ENCODE results near the gene GLP2R. TPM values are rescaled to one million over a fixed set of nuclear protein-coding genes. Genes with fewer than 3 reads are reported as not detected.

The GLP2R gene
- total RNA-seq, 3 donors from 2014 or later = 2.0 to 4.2 (median 3.7) TPM

DNA sequence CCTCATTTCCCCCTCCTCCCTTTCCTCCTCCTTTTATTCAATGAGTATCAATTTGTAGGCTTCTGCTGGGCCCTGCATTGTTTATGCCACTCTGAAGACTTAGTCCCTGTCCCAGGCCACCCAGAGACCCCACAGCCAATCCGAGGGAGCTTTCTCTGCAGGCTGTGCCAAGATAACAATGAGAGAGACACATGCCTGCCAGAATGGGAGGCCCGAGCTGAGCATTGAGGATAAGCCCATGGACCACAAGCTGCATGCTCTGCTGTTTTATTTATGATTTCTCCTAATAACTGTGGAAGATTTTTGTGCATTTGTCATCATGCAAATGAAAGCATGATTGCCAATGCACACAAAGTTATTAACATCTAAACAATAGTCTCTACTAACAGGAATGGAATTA lies 76.4 kb downstream of the GLP2R start:
- H3K27me3 ChIP-seq = no peaks in the 10 kb centered on the region
- DNase-seq (ENCODE audit: low spot score in 2 of 2) = no peak
- no peaks in the 10 kb centered on the region for H3K4me1 ChIP-seq
- no peak overlapping the region for H3K4me3 ChIP-seq
- no peaks in the 10 kb centered on the region for H3K9me3 ChIP-seq
- intact Hi-C loops (cut with DNase I; ENCODE audit: low total_unique reads) = no loop called here
- no peaks in the 10 kb centered on the region for H3K36me3 ChIP-seq
- no peak for TF ChIP-seq POLR2AphosphoS5 (IDR thresholded peaks at IDR 0.05)
- TF ChIP-seq POLR2A (IDR thresholded peaks at IDR 0.05) = no peak
- TF ChIP-seq, protein P1, sequence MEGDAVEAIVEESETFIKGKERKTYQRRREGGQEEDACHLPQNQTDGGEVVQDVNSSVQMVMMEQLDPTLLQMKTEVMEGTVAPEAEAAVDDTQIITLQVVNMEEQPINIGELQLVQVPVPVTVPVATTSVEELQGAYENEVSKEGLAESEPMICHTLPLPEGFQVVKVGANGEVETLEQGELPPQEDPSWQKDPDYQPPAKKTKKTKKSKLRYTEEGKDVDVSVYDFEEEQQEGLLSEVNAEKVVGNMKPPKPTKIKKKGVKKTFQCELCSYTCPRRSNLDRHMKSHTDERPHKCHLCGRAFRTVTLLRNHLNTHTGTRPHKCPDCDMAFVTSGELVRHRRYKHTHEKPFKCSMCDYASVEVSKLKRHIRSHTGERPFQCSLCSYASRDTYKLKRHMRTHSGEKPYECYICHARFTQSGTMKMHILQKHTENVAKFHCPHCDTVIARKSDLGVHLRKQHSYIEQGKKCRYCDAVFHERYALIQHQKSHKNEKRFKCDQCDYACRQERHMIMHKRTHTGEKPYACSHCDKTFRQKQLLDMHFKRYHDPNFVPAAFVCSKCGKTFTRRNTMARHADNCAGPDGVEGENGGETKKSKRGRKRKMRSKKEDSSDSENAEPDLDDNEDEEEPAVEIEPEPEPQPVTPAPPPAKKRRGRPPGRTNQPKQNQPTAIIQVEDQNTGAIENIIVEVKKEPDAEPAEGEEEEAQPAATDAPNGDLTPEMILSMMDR (IDR thresholded peaks at IDR 0.05) = no peak
- H3K27ac ChIP-seq = peak overlapping the region in 1 of 2 donors; percentile 88

DNA sequence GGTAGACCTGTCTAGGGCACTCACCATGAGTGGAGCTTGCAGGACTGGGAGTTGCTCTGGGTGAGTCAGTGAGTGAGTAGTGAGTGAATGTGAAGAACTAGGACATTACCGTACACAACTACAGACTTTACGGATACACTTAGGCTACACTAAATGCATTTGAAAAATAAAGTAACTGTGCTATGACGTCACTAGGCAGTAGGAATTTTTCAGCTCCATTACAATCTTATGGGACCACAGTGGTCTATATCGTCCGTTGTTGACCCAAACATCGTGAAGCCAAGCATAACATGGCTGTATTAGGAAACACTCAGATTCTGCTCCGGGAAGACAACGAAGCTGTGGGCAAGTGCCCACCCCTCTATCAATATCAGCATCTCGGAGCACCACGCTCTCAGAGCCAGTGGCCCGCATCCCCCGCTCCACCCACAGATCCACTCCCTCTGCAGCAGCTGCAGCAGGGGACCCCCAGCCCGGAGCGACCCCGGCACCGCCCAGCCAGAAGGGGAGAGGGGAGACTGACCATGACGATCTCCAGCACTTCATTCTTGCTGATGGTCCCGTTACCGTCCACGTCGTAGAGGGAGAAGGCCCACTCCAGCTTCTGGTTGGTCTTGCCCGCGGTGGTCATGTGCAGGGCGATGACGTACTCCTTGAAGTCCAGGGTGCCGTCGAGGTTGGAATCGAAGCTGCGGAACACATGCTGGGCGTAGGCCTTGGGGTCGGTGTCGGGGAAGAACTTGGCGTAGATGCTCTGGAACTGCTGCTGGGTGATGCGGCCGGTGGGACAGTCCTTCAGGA lies 78.8 kb downstream of the GLP2R start:
- Histone ChIP-seq H3K9me3 (no peaks in the 10 kb centered on the region), H3K4me1 (no peaks in the 10 kb centered on the region), H3K4me3 (no peak overlapping the region), H3K27ac (no peak overlapping the region), H3K36me3 (no peaks in the 10 kb centered on the region), H3K27me3 (no peaks in the 10 kb centered on the region)
- intact Hi-C loops (cut with DNase I; ENCODE audit: low total_unique reads) = no loop called here
- peak in 1 of 2 donors; percentile 49 for DNase-seq (ENCODE audit: low spot score in 2 of 2)
- TF ChIP-seq, protein P1 (IDR thresholded peaks at IDR 0.05) = no peak
- TF ChIP-seq POLR2A (IDR thresholded peaks at IDR 0.05) = no peak
- no peak for TF ChIP-seq POLR2AphosphoS5 (IDR thresholded peaks at IDR 0.05)

DNA sequence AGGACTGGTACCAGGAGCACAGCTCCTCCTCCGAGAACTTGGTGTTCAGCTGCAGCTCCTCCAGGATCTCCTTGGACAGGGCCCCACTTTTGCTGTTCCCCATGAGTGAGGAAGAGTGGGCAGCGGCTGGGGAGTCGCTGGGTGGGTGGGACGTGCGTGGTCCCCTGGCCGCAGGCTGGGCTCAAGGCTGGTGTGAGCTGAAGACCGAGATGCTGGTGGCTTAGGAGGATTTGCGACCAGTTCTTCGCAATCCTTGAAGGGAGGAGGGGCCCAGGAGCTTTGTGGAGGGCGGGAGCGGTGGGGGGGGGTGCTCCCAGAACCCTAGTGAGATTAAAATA lies 79.3 kb downstream of the GLP2R start, which contains the start of gene RCVRN:
RCVRN (minus strand) TSS at position 194 of the 338 bp plus-strand sequence; CDS start at position 103, 91 bp downstream.
- no peaks in the 10 kb centered on the region for H3K4me1 ChIP-seq
- H3K4me3 ChIP-seq = no peak within 1 kb of the TSS
- intact Hi-C loops (cut with DNase I; ENCODE audit: low total_unique reads) = no loop called here
- H3K27me3 ChIP-seq = no peaks in the 10 kb centered on the region
- H3K27ac ChIP-seq = no peak within 1 kb of the TSS
- DNase-seq (ENCODE audit: low spot score in 2 of 2) = no peak
- TF ChIP-seq, protein P1 (IDR thresholded peaks at IDR 0.05) = no peak
- TF ChIP-seq POLR2AphosphoS5 (IDR thresholded peaks at IDR 0.05) = no peak
- no peak for TF ChIP-seq POLR2A (IDR thresholded peaks at IDR 0.05)
- H3K36me3 ChIP-seq = no peaks in the 10 kb centered on the region
- H3K9me3 ChIP-seq = no peaks in the 10 kb centered on the region

DNA sequence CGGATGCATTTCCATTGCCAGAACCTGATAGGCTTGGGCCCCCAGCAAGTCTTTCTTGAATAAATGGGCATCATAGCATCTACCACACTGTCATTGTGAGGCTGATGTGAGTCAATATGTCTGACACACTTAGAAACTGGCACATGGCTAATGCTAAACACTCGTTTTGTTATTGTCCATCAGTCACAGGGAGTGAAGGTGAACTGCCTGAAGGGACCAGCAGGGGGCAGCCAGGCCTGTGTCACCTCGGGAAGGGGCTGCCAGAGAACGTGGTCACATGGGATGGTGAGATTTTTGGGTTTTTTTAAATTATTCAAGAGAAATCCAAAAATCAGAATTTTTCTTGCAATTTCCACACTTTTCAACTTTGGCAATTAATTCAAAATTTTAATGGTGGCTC lies 80.2 kb downstream of the GLP2R start:
- intact Hi-C loops (cut with DNase I; ENCODE audit: low total_unique reads) = no loop called here
- Histone ChIP-seq H3K27me3 (no peaks in the 10 kb centered on the region), H3K36me3 (no peaks in the 10 kb centered on the region), H3K27ac (no peak overlapping the region), H3K4me1 (no peaks in the 10 kb centered on the region), H3K4me3 (no peak overlapping the region), H3K9me3 (no peaks in the 10 kb centered on the region)
- DNase-seq (ENCODE audit: low spot score in 2 of 2) = no peak
- TF ChIP-seq POLR2A (IDR thresholded peaks at IDR 0.05) = no peak
- TF ChIP-seq POLR2AphosphoS5 (IDR thresholded peaks at IDR 0.05) = no peak
- TF ChIP-seq, protein P1 (IDR thresholded peaks at IDR 0.05) = peak in 1 of 3 donors; percentile 28

DNA sequence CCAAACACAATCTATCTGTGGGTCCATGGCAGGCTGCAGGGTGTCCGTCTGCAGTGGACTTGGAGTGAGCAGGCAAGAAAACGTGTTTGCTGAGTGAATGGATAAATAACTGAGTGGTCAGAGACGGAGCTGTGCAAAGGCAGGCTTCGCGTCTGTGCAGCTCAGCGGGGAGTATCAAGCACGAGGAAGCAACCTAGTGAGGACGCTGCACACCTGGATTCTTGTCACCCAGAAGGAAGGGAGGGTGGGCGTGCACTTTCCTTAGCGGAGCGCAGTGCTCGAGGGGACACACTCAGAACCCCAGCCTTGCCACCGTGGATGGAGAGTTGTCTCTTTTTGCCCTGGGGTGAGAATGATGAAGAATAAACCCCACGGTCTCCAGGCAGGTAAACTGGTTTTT lies 80.9 kb downstream of the GLP2R start:
- Histone ChIP-seq H3K27me3 (no peaks in the 10 kb centered on the region), H3K9me3 (no peaks in the 10 kb centered on the region), H3K4me1 (no peaks in the 10 kb centered on the region), H3K36me3 (no peaks in the 10 kb centered on the region), H3K4me3 (no peak overlapping the region), H3K27ac (no peak overlapping the region)
- no peak for TF ChIP-seq POLR2A (IDR thresholded peaks at IDR 0.05)
- TF ChIP-seq, protein P1 (IDR thresholded peaks at IDR 0.05) = no peak
- TF ChIP-seq POLR2AphosphoS5 (IDR thresholded peaks at IDR 0.05) = no peak
- intact Hi-C loops (cut with DNase I; ENCODE audit: low total_unique reads) = no loop called here
- no peak for DNase-seq (ENCODE audit: low spot score in 2 of 2)
